Calu3 (cell line): Measurements from ENCODE around the gene FXYD1. TPM values are rescaled to one million over a fixed set of nuclear protein-coding genes. Genes with fewer than 3 reads are reported as not detected.
A peak's percentile ranks its signal among the peaks of the same experiment; 100 is the strongest.

Experiments
- BruUV-seq: library from RNA; stranded (reverse); fragments of 400-500 nt; replicated peaks from 2 replicates; lab custom pipeline; 2021; lab: Mats Ljungman, UMichigan
- CTCF ChIA-PET: fragments of 300-600 bp; sonication (Branson Sonifier 250); formaldehyde crosslinking; loops from one replicate; lab custom pipeline; 2022; ENCODE audit warnings: antibody characterized with exemption; lab: Charles Lee
- DNase-seq: peaks from one replicate; pipeline ENCODE4 v3.0.0; 2022
- H3K27ac Mint-ChIP-seq: one replicate; pipeline ENCODE4 v1.8.0; 2022; ENCODE audit warnings: mixed read lengths; ENCODE audit not compliant: unreplicated experiment
- H3K27me3 Mint-ChIP-seq: one replicate; pipeline ENCODE4 v1.8.0; 2022; ENCODE audit warnings: mixed read lengths; ENCODE audit not compliant: unreplicated experiment
- H3K36me3 Mint-ChIP-seq: one replicate; pipeline ENCODE4 v1.8.0; 2022; ENCODE audit warnings: mild to moderate bottlenecking, moderate library complexity, mixed read lengths; ENCODE audit not compliant: insufficient read depth, unreplicated experiment
- H3K4me1 Mint-ChIP-seq: one replicate; pipeline ENCODE4 v1.8.0; 2022; ENCODE audit warnings: mild to moderate bottlenecking, low read depth, mixed read lengths; ENCODE audit not compliant: unreplicated experiment
- H3K4me3 Mint-ChIP-seq: one replicate; pipeline ENCODE4 v1.8.0; 2022; ENCODE audit warnings: mild to moderate bottlenecking, low read depth, moderate library complexity, mixed read lengths; ENCODE audit not compliant: unreplicated experiment
- H3K9me3 Mint-ChIP-seq: one replicate; pipeline ENCODE4 v1.8.0; 2022; ENCODE audit warnings: low read depth, mixed read lengths; ENCODE audit not compliant: unreplicated experiment
- intact Hi-C: fragments of 100-400 bp; cut with micrococcal nuclease; formaldehyde crosslinking; loops from one replicate; pipeline ENCODE4 v1.10.0; 2022; ENCODE audit not compliant: unreplicated experiment
- total RNA-seq: library from RNA; stranded (reverse); gene quantifications from 2 replicates; pipeline ENCODE4 v1.2.3, GENCODE V29; 2022
- TF ChIP-seq, protein P1 (sequence below): fragments of 200-600 bp; IDR thresholded peaks from one replicate; pipeline ENCODE4 v1.8.0; 2022; ENCODE audit warnings: antibody characterized with exemption; ENCODE audit not compliant: unreplicated experiment

FXYD1 gene
- total RNA-seq, 1 experiment from 2014 or later: 1.6 TPM

DNA sequence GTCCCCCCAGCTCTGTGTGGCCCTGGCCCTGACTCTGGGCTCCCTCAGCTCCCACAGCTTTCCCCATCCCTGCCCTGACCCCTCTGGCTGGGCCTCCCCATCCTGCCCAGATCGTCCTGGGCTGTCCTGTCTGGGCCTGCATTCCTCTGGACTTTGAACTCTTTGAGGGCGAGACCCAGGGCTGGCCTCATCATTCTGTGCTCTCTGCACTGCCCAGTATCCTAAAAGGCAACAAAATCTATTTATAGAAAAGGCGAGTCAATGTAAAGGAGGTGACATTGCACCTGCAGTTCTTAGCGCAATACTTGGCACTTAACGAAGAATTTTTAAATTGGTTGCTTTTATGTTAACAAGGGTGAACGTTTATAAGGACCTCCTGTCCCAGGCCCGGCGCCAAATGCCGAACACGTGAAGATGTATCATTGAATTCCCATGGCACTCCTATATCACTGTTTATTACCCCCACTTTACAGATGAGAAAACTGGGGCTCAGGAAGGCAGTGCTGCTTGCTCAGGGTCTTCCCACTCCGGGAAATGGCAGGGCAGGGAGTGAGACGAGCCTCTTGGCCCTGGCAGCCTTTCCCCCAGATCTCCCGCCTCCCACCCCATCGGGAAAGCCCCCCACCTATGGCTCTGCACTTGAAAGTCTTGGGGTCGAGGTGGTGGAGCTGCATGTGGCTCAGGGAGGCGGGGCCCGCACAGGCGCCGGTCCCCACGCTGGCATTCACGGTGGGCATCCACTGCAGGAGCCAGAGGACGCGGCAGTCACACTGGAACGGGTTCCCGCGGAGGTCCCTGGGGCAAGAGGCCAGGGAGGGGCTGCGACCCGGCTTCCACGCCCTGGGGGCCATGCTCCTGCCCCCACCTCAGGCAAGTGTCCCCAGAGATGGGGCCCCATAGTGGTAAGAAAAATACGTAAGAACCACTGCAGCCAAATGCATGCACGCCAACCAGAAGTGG is 7.6 kb upstream of the FXYD1 start:
- CTCF ChIA-PET: no interaction called here
- H3K4me1 Mint-ChIP-seq: peaks cover 21% of the 10 kb centered on the region
- intact Hi-C loops: no loop called here

DNA sequence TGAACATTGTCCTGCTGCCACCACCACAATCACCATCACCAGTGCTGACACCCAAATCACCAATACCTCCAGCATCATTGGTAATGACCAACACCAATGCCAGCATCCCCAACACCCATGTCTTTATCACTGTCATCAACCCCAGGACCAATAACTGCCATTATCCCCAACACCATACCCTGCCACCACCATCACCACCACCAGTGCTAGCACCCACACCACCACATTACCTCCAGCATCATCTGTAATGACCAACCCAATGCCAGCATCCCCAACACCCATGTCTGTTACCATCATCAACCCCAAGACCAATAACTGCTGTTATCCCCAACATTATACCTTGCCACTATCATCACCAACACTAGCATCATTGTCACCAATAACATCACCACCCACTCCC is 6.4 kb upstream of the FXYD1 start:
- Mint-ChIP-seq H3K27ac (no peak overlapping the region), H3K9me3 (peaks cover 4% of the 10 kb centered on the region), H3K4me1 (peaks cover 25% of the 10 kb centered on the region), H3K36me3 (peaks cover 5% of the 10 kb centered on the region), H3K4me3 (no peak overlapping the region), H3K27me3 (no peaks in the 10 kb centered on the region)
- TF ChIP-seq, protein P1, sequence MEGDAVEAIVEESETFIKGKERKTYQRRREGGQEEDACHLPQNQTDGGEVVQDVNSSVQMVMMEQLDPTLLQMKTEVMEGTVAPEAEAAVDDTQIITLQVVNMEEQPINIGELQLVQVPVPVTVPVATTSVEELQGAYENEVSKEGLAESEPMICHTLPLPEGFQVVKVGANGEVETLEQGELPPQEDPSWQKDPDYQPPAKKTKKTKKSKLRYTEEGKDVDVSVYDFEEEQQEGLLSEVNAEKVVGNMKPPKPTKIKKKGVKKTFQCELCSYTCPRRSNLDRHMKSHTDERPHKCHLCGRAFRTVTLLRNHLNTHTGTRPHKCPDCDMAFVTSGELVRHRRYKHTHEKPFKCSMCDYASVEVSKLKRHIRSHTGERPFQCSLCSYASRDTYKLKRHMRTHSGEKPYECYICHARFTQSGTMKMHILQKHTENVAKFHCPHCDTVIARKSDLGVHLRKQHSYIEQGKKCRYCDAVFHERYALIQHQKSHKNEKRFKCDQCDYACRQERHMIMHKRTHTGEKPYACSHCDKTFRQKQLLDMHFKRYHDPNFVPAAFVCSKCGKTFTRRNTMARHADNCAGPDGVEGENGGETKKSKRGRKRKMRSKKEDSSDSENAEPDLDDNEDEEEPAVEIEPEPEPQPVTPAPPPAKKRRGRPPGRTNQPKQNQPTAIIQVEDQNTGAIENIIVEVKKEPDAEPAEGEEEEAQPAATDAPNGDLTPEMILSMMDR: no peak
- CTCF ChIA-PET: no interaction called here
- no TSS peak for BruUV-seq
- DNase-seq: no peak
- intact Hi-C loops: no loop called here

More for the DNA sequence above, 7.6 kb upstream of the FXYD1 start:
- TF ChIP-seq, protein P1: no peak
- Mint-ChIP-seq H3K27me3 (no peaks in the 10 kb centered on the region), H3K9me3 (peaks cover 4% of the 10 kb centered on the region), H3K4me3 (no peak overlapping the region), H3K36me3 (peaks cover 5% of the 10 kb centered on the region), H3K27ac (no peak overlapping the region)
- DNase-seq: no peak
- BruUV-seq: no TSS peak

DNA sequence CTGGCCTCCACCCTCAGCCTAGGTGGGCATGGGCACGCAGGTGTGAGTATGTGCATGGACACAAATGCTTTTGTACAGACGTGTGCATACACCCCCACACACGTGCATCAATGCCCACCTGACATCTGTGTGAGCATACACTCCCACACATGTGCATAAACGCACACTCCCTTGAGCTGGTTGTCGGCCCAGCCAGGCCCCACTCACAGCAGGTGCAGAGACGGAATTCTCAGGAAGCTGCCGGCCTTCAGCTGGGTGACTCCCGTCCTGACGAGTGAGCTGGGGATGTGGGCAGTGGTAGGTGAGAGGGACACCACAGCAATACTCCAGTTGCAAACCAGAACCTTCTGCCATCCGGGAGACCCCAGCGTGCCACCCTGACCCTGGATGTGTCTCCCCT is 4.8 kb upstream of the FXYD1 start:
- intact Hi-C loops: loop anchor here (2.0 kb wide), 1 partner anchor 19 kb away; the partner anchor contains the start of gene FXYD3
- H3K4me3 Mint-ChIP-seq: no peak overlapping the region
- H3K36me3 Mint-ChIP-seq: peaks cover 8% of the 10 kb centered on the region
- no TSS peak for BruUV-seq
- DNase-seq: no peak
- H3K27me3 Mint-ChIP-seq: no peaks in the 10 kb centered on the region
- peaks cover 4% of the 10 kb centered on the region for H3K9me3 Mint-ChIP-seq
- H3K4me1 Mint-ChIP-seq: peaks cover 37% of the 10 kb centered on the region
- CTCF ChIA-PET: interaction anchor here (1.2 to 2.3 kb wide), 2 partner anchors 19 to 67 kb away, joined by 4 to 13 read pairs; partner anchors contain the start of gene FXYD3
- no peak overlapping the region for H3K27ac Mint-ChIP-seq
- TF ChIP-seq, protein P1: no peak

DNA sequence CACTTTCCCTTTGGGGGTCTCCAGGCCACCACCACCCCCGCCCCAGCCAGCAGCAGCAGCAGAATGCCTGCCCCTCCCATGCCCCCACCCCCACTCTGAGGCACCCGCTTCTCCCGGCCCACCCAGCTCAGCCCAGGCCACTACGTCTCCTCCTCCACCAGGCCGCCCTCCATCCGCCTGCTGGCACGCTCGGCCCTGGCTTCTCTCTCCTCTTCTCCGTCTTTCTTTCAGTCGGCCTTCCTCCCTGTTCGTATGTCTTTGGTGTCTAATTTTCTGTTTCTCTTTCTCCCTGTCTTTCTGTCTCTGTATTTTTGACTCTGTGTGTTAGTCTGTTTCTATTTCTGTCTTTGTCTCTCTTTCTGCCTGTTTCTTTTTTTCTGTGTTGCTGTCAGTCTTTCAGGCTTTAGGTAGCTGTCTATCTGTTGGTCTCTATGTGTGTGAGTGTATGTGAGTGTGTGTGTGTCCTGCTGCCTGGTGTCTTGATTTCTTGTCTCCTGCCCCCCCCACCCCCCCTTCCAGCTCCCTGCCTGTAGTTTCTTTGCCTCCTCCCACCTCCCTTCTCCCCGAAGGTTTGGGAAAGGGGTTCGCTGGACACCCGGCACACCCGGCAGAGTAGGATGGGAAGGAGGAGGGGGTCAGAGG is 3.9 kb upstream of the FXYD1 start, which contains the start of gene LGI4:
TSS of gene LGI4 (minus strand) at position 459 of the 642 bp plus-strand sequence. CDS start at position 80, 379 bp downstream.
- Mint-ChIP-seq H3K27ac (peak within 1 kb of the TSS; percentile 11), H3K36me3 (peaks cover 10% of the 10 kb centered on the region), H3K27me3 (no peaks in the 10 kb centered on the region), H3K4me3 (no peak within 1 kb of the TSS), H3K9me3 (peaks cover 4% of the 10 kb centered on the region), H3K4me1 (peaks cover 35% of the 10 kb centered on the region)
- no TSS peak for BruUV-seq
- CTCF ChIA-PET: interaction anchor here (0.5 to 2.3 kb wide), 4 partner anchors 19 to 793 kb away, joined by 4 to 13 read pairs (median 7); partner anchors contain the start of gene FXYD3
- no peak for DNase-seq
- intact Hi-C loops: loop anchor here (1.0 to 2.0 kb wide), 2 partner anchors 20 to 67 kb away; partner anchors contain the start of gene FXYD3
- TF ChIP-seq, protein P1: no peak
